ENCODE results near the gene IL11RA.

IL11RA gene

DNA sequence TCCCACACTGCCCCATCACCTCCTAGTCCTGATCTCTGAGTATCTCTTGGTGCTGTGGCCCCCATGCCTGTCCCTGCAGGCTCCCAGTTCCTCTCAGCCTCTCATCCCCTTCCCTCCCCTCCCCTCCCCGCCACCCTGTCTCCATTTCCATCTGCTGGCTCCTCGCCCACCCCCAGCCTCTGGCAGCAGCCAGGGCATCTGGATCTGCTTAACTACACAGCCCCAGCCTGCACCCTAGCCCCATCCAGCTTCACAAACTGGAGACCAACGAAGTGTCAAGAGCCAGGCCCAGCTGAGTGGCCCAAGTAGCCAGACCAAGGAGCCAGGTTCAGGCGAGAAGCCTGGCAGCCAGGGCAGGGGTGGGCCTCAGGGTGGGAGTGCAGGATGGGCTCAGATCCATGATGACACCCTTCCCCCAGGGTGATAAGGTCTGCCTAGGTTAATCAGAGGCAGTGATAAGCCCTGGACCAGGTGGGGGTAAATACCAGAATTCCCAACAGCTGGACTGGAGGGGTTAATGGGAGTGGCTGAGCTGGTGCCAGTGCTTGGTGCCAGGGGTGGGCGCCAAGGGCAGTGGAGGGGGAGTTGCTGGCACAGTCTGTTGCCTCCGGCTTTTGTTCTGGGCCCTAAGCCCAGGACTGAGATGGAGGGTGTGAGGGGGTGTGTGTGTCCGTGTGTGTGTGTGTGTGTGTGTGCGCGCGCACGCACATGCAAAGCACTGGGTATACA is 2.5 kb downstream of the IL11RA start:
- no peak for DNase-seq

DNA sequence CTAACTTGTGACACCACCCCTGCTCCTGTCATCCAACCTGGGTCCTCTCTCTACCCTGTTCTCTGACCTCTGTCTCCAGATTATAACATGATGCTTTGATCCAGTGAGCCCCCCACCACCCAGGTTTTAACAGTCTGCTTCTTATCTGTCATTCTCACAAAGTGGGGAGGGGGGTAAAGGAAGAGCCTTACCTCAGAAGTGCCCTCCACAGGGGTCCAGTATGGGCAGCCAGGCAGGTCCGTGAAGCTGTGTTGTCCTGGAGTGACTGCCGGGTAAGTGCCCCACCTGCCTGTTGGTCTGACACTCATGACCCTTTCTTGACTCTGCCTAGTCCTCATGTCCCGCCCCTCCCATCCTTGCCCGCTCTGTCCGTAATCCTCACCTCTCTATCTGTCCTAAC is 3.4 kb downstream of the IL11RA start:
- no peak for DNase-seq

DNA sequence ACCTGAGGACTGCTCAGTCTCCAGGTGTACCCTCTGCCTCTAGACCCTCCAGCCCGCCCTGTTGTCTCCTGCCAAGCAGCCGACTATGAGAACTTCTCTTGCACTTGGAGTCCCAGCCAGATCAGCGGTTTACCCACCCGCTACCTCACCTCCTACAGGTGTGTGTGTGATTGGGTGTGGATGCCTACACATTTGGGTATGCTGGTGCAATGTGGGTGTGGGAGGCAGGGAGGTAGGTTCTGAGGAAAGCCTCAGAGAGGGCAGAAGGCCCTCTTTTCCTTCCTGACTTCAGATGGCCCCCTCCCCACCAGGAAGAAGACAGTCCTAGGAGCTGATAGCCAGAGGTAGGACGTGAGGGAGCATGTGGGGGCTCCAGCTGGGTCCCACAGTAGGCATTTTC is 5.0 kb downstream of the IL11RA start:
- DNase-seq = no peak

DNA sequence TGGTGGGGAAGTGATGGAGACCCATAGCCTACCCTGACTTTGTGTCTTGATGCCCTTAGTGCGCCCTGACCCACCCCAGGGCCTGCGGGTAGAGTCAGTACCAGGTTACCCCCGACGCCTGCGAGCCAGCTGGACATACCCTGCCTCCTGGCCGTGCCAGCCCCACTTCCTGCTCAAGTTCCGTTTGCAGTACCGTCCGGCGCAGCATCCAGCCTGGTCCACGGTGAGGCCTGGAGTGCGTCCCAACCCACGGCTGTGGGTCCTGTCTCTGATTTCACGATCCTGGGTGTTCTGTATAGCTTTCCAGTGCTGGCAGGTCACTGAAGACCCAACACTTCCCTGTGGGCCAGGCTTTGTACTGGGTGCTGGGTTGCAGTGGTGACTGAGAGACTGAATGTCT is 6.5 kb downstream of the IL11RA start:
- no peak for DNase-seq

DNA sequence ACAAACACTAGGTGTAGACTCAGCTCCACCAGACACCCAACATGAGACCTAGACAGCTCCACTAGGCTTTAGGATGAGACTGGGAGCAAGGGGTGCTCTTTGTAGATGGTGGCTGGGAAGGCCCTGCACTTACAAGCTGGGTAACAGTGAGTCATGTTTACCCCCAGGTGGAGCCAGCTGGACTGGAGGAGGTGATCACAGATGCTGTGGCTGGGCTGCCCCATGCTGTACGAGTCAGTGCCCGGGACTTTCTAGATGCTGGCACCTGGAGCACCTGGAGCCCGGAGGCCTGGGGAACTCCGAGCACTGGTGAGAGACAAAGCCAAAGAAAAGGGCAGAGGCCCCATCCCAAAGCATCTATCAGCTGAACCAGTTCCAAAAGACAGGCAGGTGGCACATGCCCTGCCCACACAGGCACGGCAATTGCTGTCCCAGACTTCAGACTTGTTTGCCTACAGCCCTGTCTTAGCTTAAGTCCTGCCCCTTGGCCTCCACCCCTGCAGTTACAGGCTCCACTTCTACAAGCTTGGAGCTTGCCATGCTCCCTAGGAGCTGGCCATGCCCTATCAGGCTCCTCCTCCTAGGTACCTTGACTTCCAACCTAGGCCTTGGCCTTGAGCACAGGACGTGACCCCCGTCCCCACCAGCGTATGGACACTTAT is 7.7 kb downstream of the IL11RA start:
- no peak for DNase-seq

DNA sequence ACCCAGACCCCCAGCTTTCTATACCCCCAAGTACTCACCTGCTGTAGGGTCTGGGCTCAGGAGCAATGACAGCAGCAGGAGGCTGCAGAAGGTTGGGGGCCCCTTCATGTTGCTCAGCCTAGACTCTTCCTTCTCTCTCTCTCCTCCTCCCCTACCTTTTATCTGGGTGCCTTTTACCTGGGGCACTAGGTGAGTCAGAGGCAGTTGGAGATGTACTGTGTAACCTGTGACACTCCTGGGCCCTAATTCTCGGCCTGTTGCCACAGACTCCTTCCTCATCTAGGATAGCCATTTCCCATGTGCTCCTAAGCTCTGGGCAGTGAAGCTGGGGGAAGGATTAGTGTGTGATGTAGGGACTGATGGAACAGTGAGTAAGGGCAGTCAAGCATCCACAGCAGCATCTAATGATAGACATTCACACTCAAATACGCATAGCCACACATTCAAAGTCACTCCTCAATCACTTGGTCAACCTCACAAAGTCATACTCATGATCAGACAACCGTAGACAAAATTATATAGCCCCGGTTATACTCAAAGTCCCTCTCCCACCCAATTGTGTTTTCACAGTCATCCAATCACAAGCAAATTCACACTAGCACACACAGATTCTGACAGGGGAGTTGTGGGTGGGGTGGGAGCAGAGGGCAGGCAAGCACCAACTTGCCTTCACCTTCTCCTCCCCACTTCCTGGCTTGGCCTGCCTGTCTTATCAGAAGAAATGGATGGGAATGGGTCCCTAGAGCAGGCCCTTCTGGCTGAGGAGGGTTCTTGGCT is 10.7 kb downstream of the IL11RA start, which contains the start of gene CCL27:
Gene CCL27 (minus strand): TSS at position 132 of the 777 bp plus-strand sequence. CDS start 24 bp downstream, at position 108.
- DNase-seq = peak in 1 of 5 experiments; percentile 36

DNA sequence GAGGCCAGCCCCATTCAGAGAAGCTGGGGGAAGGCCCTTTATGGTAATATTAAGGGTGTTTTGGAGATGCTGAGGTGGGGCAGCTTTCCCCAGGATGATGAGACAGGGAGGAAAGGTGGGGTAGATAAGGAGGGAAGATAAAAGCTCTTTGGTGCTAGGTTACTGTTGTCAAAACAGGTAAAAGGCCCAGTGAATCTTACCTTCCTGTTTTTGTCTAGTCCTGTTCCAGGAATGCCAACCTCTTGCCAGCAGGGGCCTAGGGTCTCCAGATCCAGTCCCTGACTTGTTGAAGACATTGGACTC is 11.3 kb downstream of the IL11RA start:
- DNase-seq = peak in 3 of 5 experiments; percentile 32 to 43 (median 38)

DNA sequence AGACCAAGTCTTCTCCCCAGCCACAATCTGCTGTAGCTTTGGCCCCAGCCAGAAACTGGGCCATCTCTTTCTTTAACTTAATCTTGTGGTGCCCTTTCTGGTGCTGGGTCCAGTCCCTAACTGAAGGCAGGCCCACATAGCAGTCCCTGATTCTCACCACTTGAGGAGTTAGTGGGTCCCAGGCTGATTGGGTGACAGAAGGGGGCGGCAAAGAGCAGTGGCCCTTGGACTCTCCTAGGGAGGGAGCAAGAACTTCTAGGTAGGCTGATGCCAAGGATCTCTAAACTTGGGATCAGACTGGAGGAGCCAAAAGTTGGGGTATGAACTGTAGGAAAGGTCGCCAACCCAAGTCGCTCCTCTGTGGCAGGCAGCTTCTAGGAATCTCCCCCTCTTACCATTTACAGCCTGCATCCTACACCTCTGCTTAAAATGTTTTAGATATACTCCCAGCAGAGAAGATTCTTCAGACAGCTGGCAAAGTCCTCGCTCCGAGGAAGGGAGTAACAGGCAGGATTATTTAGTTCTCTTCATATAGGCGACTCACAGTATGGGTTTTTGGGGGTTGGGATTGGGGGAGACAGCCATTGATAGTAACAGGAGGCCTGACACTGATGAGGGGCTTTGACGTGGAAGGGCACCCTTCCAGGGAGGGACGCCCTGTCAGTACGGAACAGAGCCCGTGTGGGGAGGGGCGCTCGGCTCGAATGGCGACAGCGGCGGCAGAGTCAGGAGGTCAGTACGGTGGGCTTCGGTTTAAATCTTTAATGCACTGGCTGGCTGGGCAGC is 12.5 kb downstream of the IL11RA start:
- DNase-seq = peak; percentile 48 to 76 (median 55)

DNA sequence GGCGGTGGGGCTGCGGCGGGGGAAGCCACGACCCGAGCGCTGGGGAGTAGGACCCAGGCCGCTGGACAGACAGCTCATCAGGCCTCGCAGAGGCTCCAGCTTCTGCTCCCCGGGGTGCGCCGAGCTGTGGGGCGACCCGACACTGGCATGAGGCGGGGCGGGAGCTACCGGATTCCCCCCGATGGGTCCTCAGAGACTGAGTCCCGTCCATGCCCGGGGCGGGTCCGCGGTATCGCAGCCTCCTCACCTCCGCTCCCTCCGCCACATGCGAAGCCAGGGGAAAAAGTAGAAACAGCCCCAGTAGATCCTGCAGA is 13.0 kb downstream of the IL11RA start:
- DNase-seq = no peak

GRCh38 chr9:34665381-34666250 is 13.6 kb downstream of the IL11RA start:
- DNase-seq = peak; percentile 71 to 93 (median 88)

DNA sequence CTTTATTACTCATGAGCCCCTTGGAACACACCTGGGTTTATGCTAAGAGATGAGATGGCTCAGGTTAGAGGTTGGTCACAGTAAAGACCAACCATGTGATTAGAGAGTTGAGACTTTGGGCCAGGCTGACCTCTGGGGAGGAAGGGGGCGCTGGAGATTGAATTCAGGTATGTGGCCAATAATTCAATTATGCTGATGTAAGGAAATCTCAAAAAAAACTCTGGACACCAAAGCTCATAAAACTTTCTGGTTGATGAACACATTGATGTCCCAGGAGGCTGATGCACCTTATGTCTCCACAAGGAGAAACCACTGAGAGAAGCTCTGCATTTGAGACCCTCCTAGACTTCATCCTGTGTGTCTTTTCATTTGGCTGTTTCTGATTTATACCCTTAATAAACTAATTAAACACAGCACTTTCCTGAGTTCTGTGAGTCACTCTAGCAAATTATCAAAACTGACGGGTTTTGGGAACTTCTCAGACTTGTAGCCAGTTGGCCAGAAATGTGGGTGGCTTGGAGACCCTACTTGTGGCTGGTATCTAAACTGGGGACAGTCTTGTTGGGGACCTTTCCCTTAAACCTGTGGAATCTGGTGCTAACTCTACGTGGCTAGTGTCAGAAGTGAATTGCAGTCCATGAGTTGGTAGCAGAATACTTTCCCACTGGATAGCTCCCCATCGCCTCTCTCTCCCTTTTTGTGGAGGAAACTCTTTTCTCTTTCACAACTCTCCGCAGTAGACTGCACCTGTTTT is 18.0 kb downstream of the IL11RA start:
- DNase-seq = no peak

DNA sequence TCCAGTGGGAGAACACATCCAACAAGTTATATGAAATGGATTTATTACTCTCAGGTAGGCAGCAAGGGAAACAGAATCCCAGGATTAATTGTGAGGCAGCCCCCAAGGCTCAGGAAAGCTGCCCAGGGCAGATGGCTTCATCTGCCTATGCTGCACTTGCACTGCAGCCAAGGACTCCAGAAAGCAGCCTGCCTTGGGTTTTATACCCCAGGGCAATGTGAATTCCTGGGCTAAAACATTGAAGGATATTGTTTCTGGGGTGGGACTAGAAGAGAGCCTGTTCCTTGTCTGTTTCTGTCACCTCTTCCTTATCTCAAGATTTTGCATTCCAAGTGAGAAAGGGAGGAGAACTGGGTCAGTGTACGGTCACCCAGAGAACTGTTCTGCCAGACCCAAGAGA is 19.3 kb downstream of the IL11RA start:
- DNase-seq = no peak

GRCh38 chr9:34674440-34674839 is 22.5 kb downstream of the IL11RA start:
- no peak for DNase-seq

GRCh38 chr9:34675048-34675714 is 23.2 kb downstream of the IL11RA start:
- peak in 3 of 5 experiments; percentile 34 to 45 (median 44) for DNase-seq

DNA sequence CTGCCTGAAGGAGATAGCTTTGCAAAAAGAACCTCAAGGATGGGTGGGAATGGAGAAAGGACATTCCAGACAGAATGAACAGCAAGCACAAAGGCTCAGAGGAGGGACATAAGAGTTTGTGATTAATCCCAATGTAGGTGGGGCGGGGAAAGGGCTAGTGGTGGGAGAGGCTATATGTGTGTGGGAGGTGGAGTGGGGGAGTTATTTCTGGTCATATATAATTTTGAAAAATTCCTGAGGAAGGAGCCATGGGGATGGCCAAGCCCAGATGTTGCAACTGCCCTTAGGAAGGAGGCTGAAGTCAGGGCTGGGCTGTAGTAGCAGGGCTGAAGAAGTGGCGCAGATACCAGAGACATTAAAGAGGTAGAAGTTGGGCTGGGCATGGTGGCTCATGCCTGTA is 23.9 kb downstream of the IL11RA start:
- no peak for DNase-seq

DNA sequence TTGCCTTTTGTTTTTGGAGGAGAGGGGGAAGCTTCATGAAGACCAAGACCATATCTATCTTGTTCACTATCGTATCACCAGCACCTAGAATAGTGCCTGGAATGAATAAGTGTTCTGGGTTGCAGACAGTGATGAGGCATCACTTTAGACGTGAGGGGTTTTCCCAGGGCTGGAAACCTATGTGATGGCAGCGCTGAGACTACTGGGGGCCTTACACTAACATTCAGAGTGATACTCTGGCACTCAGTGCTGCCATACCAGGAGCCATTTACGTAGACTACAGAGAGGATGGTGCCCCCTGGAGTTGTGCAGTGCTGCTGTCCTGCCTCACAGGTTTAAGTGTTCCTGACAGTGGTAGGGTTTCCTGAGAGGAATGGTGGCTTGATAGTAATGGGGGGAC is 32.2 kb downstream of the IL11RA start:
- DNase-seq = peak in 1 of 5 experiments; percentile 19

- DNase-seq = no peak
Measured at GRCh38 chr9:34684816-34685215, 32.8 kb downstream of the IL11RA start.

DNA sequence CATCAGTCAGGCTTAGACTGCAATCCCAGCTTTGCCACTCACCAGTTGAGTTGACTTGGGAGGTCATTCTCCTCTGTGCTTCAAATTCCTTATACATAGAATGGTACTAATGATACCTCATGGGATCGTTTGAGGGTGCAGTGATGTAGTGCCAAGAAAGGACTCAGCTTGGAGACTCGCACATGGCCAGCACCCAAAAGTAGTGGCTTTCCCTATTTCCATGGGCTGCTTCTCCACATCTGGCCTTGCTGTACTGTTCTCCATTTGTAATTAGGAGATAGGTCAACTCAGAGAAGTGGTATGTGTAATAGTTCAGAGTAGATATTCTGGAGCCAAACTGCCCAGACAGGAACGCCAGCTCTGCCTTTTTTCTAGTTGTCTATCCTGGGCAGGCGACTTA is 33.6 kb downstream of the IL11RA start:
- DNase-seq = no peak

DNA sequence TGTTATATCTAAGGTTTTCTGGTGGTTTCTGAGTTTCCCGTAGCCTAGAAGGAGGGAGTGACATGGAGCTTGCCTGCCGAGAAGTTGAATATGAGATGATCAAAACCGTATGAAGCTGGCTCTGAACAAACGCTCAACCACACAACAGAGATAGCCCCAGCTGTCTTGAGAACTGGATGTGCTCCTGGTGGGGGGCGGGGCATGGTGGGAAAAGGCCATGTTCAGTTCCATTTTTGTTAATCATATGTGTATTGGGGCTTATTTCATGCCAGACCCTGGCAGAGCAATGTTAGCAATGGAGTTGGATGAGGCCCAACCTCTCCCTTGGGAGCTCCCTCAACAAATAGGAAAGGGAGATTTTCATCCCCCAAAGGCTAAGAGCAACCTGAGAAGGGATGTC is 34.2 kb downstream of the IL11RA start:
- DNase-seq = no peak

- DNase-seq = no peak
Measured at GRCh38 chr9:34686732-34687131, 34.7 kb downstream of the IL11RA start.
